HG02852 (cell line): Measurements from ENCODE around the gene ANXA10.
"Not testable (repeated sequence)": the region's sequence is repeated elsewhere in the genome, so short reads cannot be mapped to it uniquely, and the experiment has no call there.

Experiments used
- ATAC-seq: cut with Tn5 transposase; IDR thresholded peaks from one replicate; pipeline ENCODE4 v1.9.1; 2021; ENCODE audit warnings: mild to moderate bottlenecking, moderate library complexity; ENCODE audit not compliant: unreplicated experiment

ANXA10 gene

GRCh38 chr4:168092176-168092712 is at the start of gene ANXA10:
TSS of gene ANXA10 (plus strand) at chr4:168092537. CDS start at chr4:168092701, 164 bp downstream.
- no peak for ATAC-seq

DNA sequence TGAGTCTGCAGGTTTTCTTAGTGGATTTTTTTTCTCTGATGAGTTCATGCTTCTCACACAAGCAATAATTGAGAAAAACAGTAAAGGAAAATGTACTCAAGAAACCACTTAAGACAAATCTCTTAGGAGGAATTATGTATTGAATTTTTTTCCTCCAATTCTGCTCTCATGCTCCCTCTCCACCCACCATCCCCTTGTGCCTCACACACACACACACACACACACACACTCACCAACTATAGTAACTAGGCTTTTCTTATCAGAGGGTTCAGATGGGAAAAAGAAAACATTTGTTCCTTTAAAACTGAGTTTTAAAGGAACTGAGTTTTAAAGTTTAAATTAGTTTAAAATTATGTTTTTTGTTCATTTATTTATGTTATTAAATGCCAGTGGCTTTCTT is 47.0 kb upstream of the ANXA10 start:
- no peak for ATAC-seq

GRCh38 chr4:168050002-168050401 is 42.3 kb upstream of the ANXA10 start:
- ATAC-seq, result no peak

GRCh38 chr4:168051526-168051925 is 40.8 kb upstream of the ANXA10 start:
- no peak for ATAC-seq

DNA sequence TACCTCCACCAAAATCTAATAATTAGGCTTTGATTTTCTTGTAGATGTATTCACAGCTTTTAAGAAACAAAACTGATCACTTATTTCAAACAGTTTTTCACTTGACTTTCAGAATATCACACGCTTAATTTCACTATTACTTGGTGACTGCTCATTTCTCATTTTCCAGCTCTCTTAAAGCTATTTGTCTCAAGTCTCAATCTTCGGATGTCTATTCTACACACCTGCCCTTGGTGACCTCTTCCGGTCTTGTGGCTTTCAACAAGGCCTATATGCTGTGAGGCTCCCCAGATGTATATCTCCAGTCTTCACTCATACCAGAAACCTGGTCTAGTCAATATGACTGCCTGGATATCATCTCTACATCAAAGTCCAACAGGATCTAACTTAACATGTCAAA is 34.9 kb upstream of the ANXA10 start:
- ATAC-seq, result peak; percentile 97

GRCh38 chr4:168059251-168059650 is 33.1 kb upstream of the ANXA10 start:
- no peak for ATAC-seq

GRCh38 chr4:168063031-168063430 is 29.3 kb upstream of the ANXA10 start:
- ATAC-seq, result no peak

DNA sequence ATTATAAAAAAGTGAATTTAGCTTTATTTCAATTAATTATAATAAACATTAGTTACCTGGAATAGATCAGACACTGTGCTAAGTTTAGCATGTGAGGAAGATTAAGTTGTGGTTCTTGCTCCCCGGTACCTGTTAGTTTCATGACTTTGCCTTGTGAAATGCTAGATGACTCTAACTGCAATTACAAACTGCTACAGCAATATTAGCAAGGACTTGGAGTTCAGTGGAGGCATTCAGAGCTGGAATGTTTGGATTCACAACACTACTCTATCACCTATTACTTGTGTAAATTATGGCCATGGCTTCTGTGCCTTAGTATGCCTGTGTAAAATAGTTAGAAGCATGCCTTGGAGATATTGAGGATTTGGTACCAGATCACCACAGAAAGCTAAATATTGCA is 21.4 kb upstream of the ANXA10 start:
- no peak for ATAC-seq

DNA sequence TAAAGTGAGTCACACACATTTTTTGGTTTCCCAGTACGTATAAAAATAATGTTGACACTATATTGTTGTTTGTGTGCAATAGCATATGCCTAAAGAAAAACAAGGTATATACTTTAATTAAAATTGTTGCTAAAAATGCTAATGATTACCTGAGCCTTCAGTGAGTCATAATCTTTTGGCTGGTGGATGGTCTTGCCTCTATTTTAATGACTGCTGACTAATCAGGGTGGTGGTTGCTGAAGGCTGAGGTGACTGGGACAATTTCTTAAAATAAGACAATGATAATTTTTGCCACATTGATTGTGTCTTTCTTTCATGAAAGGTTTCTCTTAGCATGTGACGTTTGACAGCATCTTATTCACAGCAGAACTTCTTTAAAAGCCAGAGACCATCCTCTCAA is 21.0 kb upstream of the ANXA10 start:
- no peak for ATAC-seq

GRCh38 chr4:168074861-168075260 is 17.5 kb upstream of the ANXA10 start:
- no peak for ATAC-seq

DNA sequence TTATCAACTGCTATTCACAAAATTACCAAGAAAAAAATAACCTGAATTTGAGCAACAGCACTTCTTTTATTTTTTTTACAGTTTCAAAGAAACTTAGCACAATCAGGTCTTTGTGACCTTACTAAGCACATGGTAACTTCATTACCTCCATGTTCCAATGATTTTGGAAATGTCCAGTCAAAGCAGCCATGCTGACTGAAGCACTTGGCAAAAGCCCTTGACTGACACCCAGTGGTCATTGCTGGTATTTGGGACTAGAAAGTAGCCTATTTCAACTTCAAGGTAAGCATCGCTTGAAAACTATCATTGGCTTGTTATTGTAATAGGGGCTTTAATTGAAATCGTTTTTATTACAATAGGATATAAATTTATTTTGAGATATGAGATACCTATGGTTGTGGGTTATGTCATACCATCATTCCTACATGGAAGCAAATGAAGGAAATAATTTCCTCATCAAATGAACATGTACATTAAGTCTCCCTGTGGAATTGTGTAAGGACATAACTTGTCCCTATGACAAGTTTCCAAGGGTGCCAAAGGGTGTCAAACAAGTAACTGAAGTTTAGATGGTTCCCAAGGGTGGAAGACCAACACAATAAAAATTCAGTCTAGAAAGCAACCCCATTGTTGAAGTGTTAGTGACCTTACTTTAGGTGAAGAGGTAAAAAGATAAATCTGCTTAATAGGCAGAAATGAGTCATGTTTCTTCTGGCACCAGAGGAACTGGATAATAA is 15.2 kb upstream of the ANXA10 start:
- peak; percentile 93 for ATAC-seq

DNA sequence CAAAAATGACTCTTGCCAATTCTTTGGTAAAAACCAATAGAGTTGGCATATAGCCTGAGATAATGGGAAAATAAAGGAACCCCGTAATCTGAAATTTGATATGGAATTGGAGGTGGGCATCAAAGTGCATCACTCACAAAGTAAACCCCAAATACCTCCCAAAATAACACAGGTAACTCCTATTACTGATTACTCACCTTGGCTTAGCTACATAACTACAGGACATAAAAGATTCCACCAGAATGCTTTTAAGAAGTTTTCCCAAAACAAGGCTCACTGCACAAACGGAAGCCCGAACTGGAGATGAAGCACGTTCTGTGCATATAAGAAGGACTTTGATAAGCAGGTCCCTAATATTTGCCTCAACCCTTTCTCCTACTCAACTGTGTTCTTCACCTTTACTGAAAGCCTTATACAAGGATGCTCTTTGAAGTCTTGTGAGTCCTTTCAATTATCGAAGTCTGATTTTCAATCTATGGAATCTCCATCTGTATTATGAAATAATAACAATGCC is 14.6 kb upstream of the ANXA10 start:
- ATAC-seq, result no peak

- ATAC-seq, result no peak
Measured at GRCh38 chr4:168082379-168082778, 10.0 kb upstream of the ANXA10 start.

GRCh38 chr4:168095776-168096406 is 3.6 kb downstream of the ANXA10 start:
- no peak for ATAC-seq

- no peak for ATAC-seq
Measured at GRCh38 chr4:168096407-168096784, 4.1 kb downstream of the ANXA10 start.

DNA sequence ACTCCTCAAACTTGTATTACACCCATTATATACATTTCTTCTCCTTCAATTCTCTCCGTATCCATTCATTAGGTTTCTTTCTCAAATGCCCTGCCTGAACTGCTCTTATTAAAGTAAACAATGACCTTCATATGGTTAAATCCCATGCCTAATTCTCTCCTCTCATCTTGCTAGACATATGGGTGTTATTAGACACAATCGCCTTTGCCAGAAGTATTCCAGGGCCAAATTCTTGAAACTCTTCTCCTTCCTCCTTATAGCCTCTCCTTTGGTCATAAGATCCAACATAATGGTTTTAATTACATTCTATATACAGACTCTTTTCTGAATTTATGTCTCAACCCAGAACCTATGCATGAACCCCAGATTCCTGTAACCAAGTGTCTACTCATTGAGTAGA is 4.8 kb downstream of the ANXA10 start:
- no peak for ATAC-seq

GRCh38 chr4:168098248-168098717 is 5.9 kb downstream of the ANXA10 start:
- no peak for ATAC-seq

DNA sequence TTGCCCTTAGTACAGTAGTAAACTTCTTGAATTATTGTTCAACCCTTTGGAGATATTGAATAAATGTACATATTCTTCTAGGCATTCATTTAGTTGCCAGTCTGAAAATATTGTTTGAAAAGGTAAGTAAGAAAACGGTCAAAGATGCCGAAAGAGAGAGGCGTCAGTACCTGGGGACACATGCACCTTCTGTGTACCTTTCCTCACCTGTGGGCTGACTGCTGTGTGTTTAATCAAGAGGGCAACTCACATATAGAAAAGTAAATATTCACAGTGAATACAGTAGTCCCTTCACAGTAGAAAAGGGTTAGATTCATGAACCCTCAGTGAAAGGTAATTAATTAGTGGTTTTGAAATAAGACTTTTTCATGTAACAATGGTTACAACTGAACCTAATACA is 6.9 kb downstream of the ANXA10 start:
- no peak for ATAC-seq

DNA sequence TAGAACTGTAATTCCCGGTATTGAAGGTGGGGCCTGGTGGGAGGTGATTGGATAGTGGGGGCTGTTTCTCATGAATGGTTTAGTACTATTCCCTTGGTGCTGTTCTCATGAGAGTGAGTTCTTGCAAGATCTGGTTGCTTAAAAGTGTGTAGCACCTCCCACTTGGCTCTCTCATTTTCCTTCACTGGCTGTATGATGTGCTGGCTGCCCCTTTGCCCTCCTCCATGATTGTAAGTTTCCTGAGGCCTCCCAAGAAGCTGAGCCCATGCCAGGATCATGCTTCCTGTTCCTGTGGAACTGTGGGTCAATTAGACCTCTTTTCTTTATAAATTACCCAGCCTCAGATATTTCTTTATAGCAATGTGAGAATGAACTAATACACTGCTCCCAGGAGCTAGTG is 8.7 kb downstream of the ANXA10 start:
- ATAC-seq, result no peak

DNA sequence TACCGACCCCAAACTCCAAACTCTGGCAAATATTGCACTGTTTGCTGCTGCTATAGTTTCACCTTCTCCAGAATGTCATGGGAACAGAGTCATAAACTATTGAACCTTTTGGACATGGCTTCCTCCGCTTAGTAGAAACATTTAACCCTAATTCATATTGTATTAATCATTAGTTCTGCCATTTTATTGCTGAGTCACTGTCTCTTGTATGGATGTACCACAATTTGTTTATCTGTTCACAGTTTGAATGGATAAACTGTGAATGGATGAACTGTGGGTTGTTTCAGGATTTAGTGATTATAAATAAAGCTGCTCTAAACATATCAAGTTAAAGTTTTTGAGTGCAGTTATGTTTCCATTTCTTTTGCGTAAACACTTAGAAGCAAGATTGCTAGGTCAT is 10.1 kb downstream of the ANXA10 start:
- ATAC-seq, result no peak

- ATAC-seq, result no peak
Measured at GRCh38 chr4:168109527-168109926, 17.2 kb downstream of the ANXA10 start.

- not testable (repeated sequence) for ATAC-seq
Measured at GRCh38 chr4:168113059-168113458, 20.7 kb downstream of the ANXA10 start.
